ENCODE data around the gene DYNLRB1.

DNA sequence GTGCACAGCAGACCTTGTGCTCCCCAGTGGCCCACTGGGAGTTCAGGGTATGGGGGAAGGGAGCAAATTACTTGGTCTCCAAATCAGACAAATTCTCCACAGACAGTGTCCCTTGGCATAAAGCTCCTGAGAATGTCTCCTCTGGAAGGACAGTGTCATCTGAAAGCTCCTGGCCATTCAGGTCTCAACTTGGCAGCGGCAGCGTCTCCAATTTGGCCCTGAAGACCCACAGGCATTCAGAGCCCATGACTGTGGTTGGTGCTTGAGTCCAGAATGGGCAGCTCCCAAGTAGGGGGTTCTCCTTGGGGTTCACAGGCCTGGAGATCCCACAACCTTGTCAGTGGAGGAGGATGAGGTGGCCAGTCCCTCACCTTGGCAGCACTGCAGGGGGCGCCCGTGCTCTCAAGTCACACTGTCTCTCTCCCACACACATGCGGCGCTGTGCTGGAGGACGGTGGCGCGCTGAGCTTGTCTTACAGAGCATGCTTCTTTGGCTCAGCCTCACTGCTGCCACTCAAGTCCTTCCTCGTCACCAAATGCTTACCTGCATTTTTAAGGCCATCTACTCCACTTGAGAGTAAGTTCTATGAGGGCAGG lies 20.7 kb downstream of the DYNLRB1 start:
- TF ChIP-seq, protein P1, sequence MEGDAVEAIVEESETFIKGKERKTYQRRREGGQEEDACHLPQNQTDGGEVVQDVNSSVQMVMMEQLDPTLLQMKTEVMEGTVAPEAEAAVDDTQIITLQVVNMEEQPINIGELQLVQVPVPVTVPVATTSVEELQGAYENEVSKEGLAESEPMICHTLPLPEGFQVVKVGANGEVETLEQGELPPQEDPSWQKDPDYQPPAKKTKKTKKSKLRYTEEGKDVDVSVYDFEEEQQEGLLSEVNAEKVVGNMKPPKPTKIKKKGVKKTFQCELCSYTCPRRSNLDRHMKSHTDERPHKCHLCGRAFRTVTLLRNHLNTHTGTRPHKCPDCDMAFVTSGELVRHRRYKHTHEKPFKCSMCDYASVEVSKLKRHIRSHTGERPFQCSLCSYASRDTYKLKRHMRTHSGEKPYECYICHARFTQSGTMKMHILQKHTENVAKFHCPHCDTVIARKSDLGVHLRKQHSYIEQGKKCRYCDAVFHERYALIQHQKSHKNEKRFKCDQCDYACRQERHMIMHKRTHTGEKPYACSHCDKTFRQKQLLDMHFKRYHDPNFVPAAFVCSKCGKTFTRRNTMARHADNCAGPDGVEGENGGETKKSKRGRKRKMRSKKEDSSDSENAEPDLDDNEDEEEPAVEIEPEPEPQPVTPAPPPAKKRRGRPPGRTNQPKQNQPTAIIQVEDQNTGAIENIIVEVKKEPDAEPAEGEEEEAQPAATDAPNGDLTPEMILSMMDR (conservative IDR thresholded peaks at IDR 0.05; ENCODE audit: low read depth, low read length): peak; percentile 66
- no peak for TF ChIP-seq EZH2 (IDR thresholded peaks at IDR 0.05; ENCODE audit: borderline replicate concordance, low read depth, low read length, poor library complexity, severe bottlenecking)

Measured in A673 (cell line).